ENCODE data around the gene SYNM. TPM values are rescaled to one million over a fixed set of nuclear protein-coding genes. Genes with fewer than 3 reads are reported as not detected.

SYNM gene
- total RNA-seq, 1 experiment from 2014 or later, result 1.9 TPM

- no peak overlapping the region for H3T11ph ChIP-seq (ENCODE audit: low read length)
- no peak overlapping the region for H2AFZ ChIP-seq (ENCODE audit: low read length)
- no peak overlapping the region for H3K9ac ChIP-seq (ENCODE audit: extremely low read depth, insufficient read length, low read length)
- H3K27me3 Mint-ChIP-seq (ENCODE audit: low read depth), result no peaks in the 10 kb centered on the region
- no peaks in the 10 kb centered on the region for H3K9me3 ChIP-seq (ENCODE audit: control insufficient read depth, low read depth, low read length)
- no peak for TF ChIP-seq CTCF (conservative IDR thresholded peaks at IDR 0.05)
- H3K56ac ChIP-seq (ENCODE audit: insufficient read length, low read depth, low read length), result no peak overlapping the region
- H3K36me3 Mint-ChIP-seq (ENCODE audit: insufficient read depth in 1 of 3, low read depth in 3 of 3), result peaks cover 0 to 20% (median 9%) of the 10 kb centered on the region in 3 experiments; a peak in 6 of 7 replicates
- no peak overlapping the region for H4K8ac ChIP-seq (replicated peaks; ENCODE audit: insufficient read length, low read depth, low read length)
- WGBS (ENCODE audit: extremely low coverage, insufficient read length, low lambda C conversion rate), result no CpG with 5 or more reads among the region's 3 CpGs
- no peak overlapping the region; a peak in 1 of 7 replicates for H3K27ac Mint-ChIP-seq
- H3K79me1 ChIP-seq (ENCODE audit: insufficient read depth, low read depth, low read length, poor library complexity, severe bottlenecking), result no peaks in the 10 kb centered on the region
- H2BK15ac ChIP-seq (ENCODE audit: low read depth, low read length), result no peak overlapping the region
- H3K4me1 Mint-ChIP-seq, result no peaks in the 10 kb centered on the region
- H3K27me3 ChIP-seq (ENCODE audit: insufficient read depth, low read length), result no peaks in the 10 kb centered on the region
- no peak overlapping the region for H2BK20ac ChIP-seq (ENCODE audit: low read depth, low read length, poor library complexity, severe bottlenecking)
- no peak overlapping the region for H3K18ac ChIP-seq (ENCODE audit: insufficient read length, low read depth, low read length)
- H2BK120ac ChIP-seq (ENCODE audit: low read depth, low read length, poor library complexity, severe bottlenecking), result no peak overlapping the region
- no peak overlapping the region for H3K4me2 ChIP-seq (ENCODE audit: insufficient read depth, insufficient read length, low read length)
- H2BK12ac ChIP-seq (ENCODE audit: insufficient read length, low read depth, low read length), result no peak overlapping the region
- no peak overlapping the region for H2AK5ac ChIP-seq (ENCODE audit: insufficient read length, low read length)
- no peaks in the 10 kb centered on the region for H4K20me1 ChIP-seq (ENCODE audit: control insufficient read depth, insufficient read depth, insufficient read length)
- H2BK5ac ChIP-seq (ENCODE audit: insufficient read length, low read length), result no peak overlapping the region
- no peak overlapping the region for H3K4me3 Mint-ChIP-seq
- no peaks in the 10 kb centered on the region for H3K9me3 Mint-ChIP-seq
- no peak overlapping the region for H3K23ac ChIP-seq (ENCODE audit: insufficient read length, low read depth, low read length)
- no peak overlapping the region for H3K27ac ChIP-seq (ENCODE audit: insufficient read length, low read depth, low read length)
- H3K14ac ChIP-seq (ENCODE audit: insufficient read depth, low read length), result no peak overlapping the region
- no peak overlapping the region for H3K4ac ChIP-seq (ENCODE audit: low read depth, low read length)
- no peaks in the 10 kb centered on the region for H3K79me2 ChIP-seq (ENCODE audit: insufficient read depth, low read length)
- H3K23me2 ChIP-seq (ENCODE audit: insufficient read length, low read depth, low read length, poor library complexity, severe bottlenecking), result no peaks in the 10 kb centered on the region
- no peak overlapping the region for H4K5ac ChIP-seq (ENCODE audit: insufficient read length, low read depth, low read length)
- DNase-seq, result no peak
- H4K91ac ChIP-seq (ENCODE audit: insufficient read length, low read depth, low read length), result no peak overlapping the region
- no peaks in the 10 kb centered on the region for H3K4me1 ChIP-seq (ENCODE audit: insufficient read depth, low read length)
Observed at GRCh38 chr15:99172989-99173388, 68.1 kb downstream of the SYNM start.

Measured in H9 (cell line).